GM06990 (cell line): Measurements from ENCODE around the gene MPHOSPH6.

ENCODE experiments used
- DNase-seq: peaks from one replicate; pipeline ENCODE4 v3.0.0-alpha.2; 2011; ENCODE audit not compliant: insufficient read length; ENCODE audit errors: extremely low read depth
- H3K27me3 ChIP-seq: replicated peaks from 2 replicates; pipeline ENCODE4 v1.6.0; 2011; ENCODE audit warnings: low read length; ENCODE audit not compliant: control insufficient read depth, insufficient read depth
- H3K36me3 ChIP-seq: 2 replicates; pipeline ENCODE4 v1.5.1; 2011; ENCODE audit warnings: low read length; ENCODE audit not compliant: control insufficient read depth, insufficient read depth
- H3K4me3 ChIP-seq: replicated peaks from 2 replicates; pipeline ENCODE4 v1.5.1; 2011; ENCODE audit warnings: low read depth, mild to moderate bottlenecking, control low read depth, low read length
- CTCF ChIP-seq: IDR thresholded peaks from 2 replicates; pipeline ENCODE4 v1.5.1; 2011; ENCODE audit warnings: low read length, control low read depth, mild to moderate bottlenecking, inconsistent platforms; ENCODE audit not compliant: insufficient read depth, poor library complexity, severe bottlenecking

The MPHOSPH6 gene

GRCh38 chr16:82134846-82135245 is 35.2 kb downstream of the MPHOSPH6 start:
- no peak for DNase-seq
- Histone ChIP-seq H3K27me3 (no peaks in the 10 kb centered on the region), H3K36me3 (no peaks in the 10 kb centered on the region), H3K4me3 (no peak overlapping the region)
- TF ChIP-seq CTCF: no peak

GRCh38 chr16:82133798-82134197 is 36.2 kb downstream of the MPHOSPH6 start:
- no peak overlapping the region for H3K4me3 ChIP-seq
- H3K27me3 ChIP-seq: no peaks in the 10 kb centered on the region
- no peak for DNase-seq
- no peak for TF ChIP-seq CTCF
- no peaks in the 10 kb centered on the region for H3K36me3 ChIP-seq

- no peaks in the 10 kb centered on the region for H3K36me3 ChIP-seq
- H3K27me3 ChIP-seq: no peaks in the 10 kb centered on the region
- TF ChIP-seq CTCF: no peak
- DNase-seq: no peak
- no peak overlapping the region for H3K4me3 ChIP-seq
These were observed 40.1 kb downstream of the MPHOSPH6 start for GRCh38 chr16:82129881-82130280.

GRCh38 chr16:82124651-82125050 is 45.4 kb downstream of the MPHOSPH6 start:
- H3K4me3 ChIP-seq: no peak overlapping the region
- H3K27me3 ChIP-seq: no peaks in the 10 kb centered on the region
- no peaks in the 10 kb centered on the region for H3K36me3 ChIP-seq
- DNase-seq: no peak
- no peak for TF ChIP-seq CTCF

GRCh38 chr16:82119405-82119804 is 50.6 kb downstream of the MPHOSPH6 start:
- H3K36me3 ChIP-seq: no peaks in the 10 kb centered on the region

More at GRCh38 chr16:82119405-82119804, 50.6 kb downstream of the MPHOSPH6 start:
- Histone ChIP-seq H3K27me3 (no peaks in the 10 kb centered on the region), H3K4me3 (no peak overlapping the region)
- no peak for DNase-seq
- TF ChIP-seq CTCF: no peak
